ENCODE data around the gene PIGW. TPM values are rescaled to one million over a fixed set of nuclear protein-coding genes. Genes with fewer than 3 reads are reported as not detected.

PIGW gene
- total and polyA plus RNA-seq, 2 of the 8 experiments (the other 6 are each of a cell fraction or from before 2014, with no cell fraction given), result 12.1 to 28.9 TPM

GRCh38 chr17:36505171-36505570 is 29.6 kb upstream of the PIGW start:
- FAIRE-seq, result no peak
- POLR2A ChIA-PET (ENCODE audit: partially characterized antibody), result interaction anchor here (0.7 to 13.9 kb wide), 6 partner anchors 10 to 33 kb away, joined by 3 to 205 read pairs (median 38); partner anchors contain the start of genes MYO19 and PIGW
- WGBS, 2 experiments (ENCODE audit: extremely low coverage in 1 of 2, insufficient coverage in 1 of 2, insufficient read length in 1 of 2, insufficient replicate concordance in 2 of 2, low coverage in 1 of 2, low lambda C conversion rate in 2 of 2, missing lambda C conversion rate in 1 of 2), result 91% methylated on average over 8 of the region's 8 CpGs; no CpG with 5 or more reads in 1 of the 2 experiments
- TF ChIP-seq CREB1 (IDR thresholded peaks at IDR 0.05) (no peak), CBX8 (IDR thresholded peaks at IDR 0.05; ENCODE audit: borderline replicate concordance, low read depth, low read length) (no peak), GTF2F1 (IDR thresholded peaks at IDR 0.05; ENCODE audit: borderline replicate concordance, low read depth, low read length) (no peak), SIN3A (conservative IDR thresholded peaks at IDR 0.05 in 1 of 2, IDR thresholded peaks at IDR 0.05 in 1 of 2; ENCODE audit: low read depth in 1 of 2, low read length in 2 of 2) (no peak), BRCA1 (IDR thresholded peaks at IDR 0.05; ENCODE audit: low read depth, low read length) (no peak), EGR1 (IDR thresholded peaks at IDR 0.05; ENCODE audit: borderline replicate concordance, low read depth, low read length) (no peak), HDAC6 (IDR thresholded peaks at IDR 0.05; ENCODE audit: low read depth, low read length) (no peak), ZNF274 (IDR thresholded peaks at IDR 0.05; ENCODE audit: borderline replicate concordance, extremely low read depth, low read length) (no peak), KDM1A (IDR thresholded peaks at IDR 0.05; ENCODE audit: borderline replicate concordance, low read length) (no peak), ASH2L (IDR thresholded peaks at IDR 0.05; ENCODE audit: low read length) (no peak), ATF2 (IDR thresholded peaks at IDR 0.05; ENCODE audit: low read length) (no peak), JUND (IDR thresholded peaks at IDR 0.05; ENCODE audit: low read length) (no peak), CHD2 (IDR thresholded peaks at IDR 0.05; ENCODE audit: low read length) (no peak)

More at GRCh38 chr17:36505171-36505570, 29.6 kb upstream of the PIGW start:
- Histone ChIP-seq H3K18ac (ENCODE audit: extremely low read depth, low read length) (no peak overlapping the region), H2BK20ac (ENCODE audit: low read length) (no peak overlapping the region), H3K23ac (ENCODE audit: insufficient read length) (no peak overlapping the region), H4K20me1 (replicated peaks in 1 of 2; ENCODE audit: control insufficient read depth in 1 of 2, insufficient read depth in 2 of 2, low read length in 2 of 2) (peaks cover 10 to 11% of the 10 kb centered on the region in 2 experiments), H4K5ac (ENCODE audit: insufficient read length, low read depth, low read length) (no peak overlapping the region), H2BK12ac (ENCODE audit: low read depth, low read length) (no peak overlapping the region), H3K56ac (replicated peaks; ENCODE audit: insufficient read length, low read depth, low read length) (no peak overlapping the region), H4K91ac (replicated peaks; ENCODE audit: insufficient read length, low read length) (no peak overlapping the region), H2BK5ac (ENCODE audit: low read depth, low read length) (no peak overlapping the region), H3K9me3 (ENCODE audit: insufficient read depth in 2 of 2, low read depth in 1 of 2, low read length in 1 of 2) (no peaks in the 10 kb centered on the region), H2AFZ (ENCODE audit: low read length) (no peak overlapping the region), H3K27ac (ENCODE audit: low read depth, low read length) (no peak overlapping the region), H2AK5ac (ENCODE audit: low read depth, low read length) (no peak overlapping the region), H3K4ac (replicated peaks; ENCODE audit: insufficient read length, low read depth, low read length) (no peak overlapping the region), H3K36me3 (ENCODE audit: control insufficient read depth in 2 of 4, insufficient read depth in 4 of 4, low read length in 3 of 4) (peaks cover 50 to 93% (median 89%) of the 10 kb centered on the region in 4 experiments; a peak in 7 of 8 replicates), H3K4me2 (ENCODE audit: insufficient read depth in 1 of 2, low read depth in 2 of 2, low read length in 2 of 2) (no peak overlapping the region), H2BK15ac (ENCODE audit: low read length) (no peak overlapping the region), H3K23me2 (ENCODE audit: low read depth, low read length) (0 out of 2 replicates have a peak, but pooled peaks cover 3% of the 10 kb centered on the region), H4K8ac (ENCODE audit: extremely low read depth, insufficient read depth, low read length) (no peak overlapping the region), H3K27me3 (replicated peaks in 1 of 4; ENCODE audit: control insufficient read depth in 3 of 4, extremely low read depth in 1 of 4, insufficient read depth in 3 of 4, low read length in 3 of 4) (no peaks in the 10 kb centered on the region), H3K4me3 (ENCODE audit: extremely low read depth in 1 of 4, insufficient read depth in 2 of 4, low read depth in 3 of 4, low read length in 4 of 4) (no peak overlapping the region), H3K79me1 (ENCODE audit: low read depth, low read length) (no peaks in the 10 kb centered on the region), H3K4me1 (replicated peaks in 1 of 4; ENCODE audit: control insufficient read depth in 3 of 4, insufficient read depth in 4 of 4, low read length in 3 of 4) (no peaks in the 10 kb centered on the region), H2BK120ac (replicated peaks; ENCODE audit: low read depth, low read length) (no peak overlapping the region), H3K9ac (replicated peaks in 1 of 4; ENCODE audit: extremely low read depth in 1 of 4, low read depth in 3 of 4, low read length in 3 of 4) (no peak overlapping the region), H3K79me2 (ENCODE audit: control insufficient read depth in 1 of 2, insufficient read depth in 2 of 2, low read length in 2 of 2) (no peaks in the 10 kb centered on the region), H3K14ac (ENCODE audit: insufficient read length) (no peak overlapping the region)
- CTCF ChIA-PET (ENCODE audit: partially characterized antibody), result interaction anchor here (1.4 kb wide), 1 partner anchor 13 kb away, joined by 4 read pairs; no protein-coding TSS in a partner anchor
- no peak for DNase-seq (ENCODE audit: low read depth in 1 of 2, low spot score in 2 of 2)

Data from H1 (cell line).